ENCODE data around the gene PGAM4.
"Not testable (repeated sequence)": the region's sequence is repeated elsewhere in the genome, so short reads cannot be mapped to it uniquely, and the experiment has no call there.

PGAM4 gene

GRCh38 chrX:77925764-77926163, 43.7 kb downstream of the PGAM4 start:
- DNase-seq: no peak

- DNase-seq: no peak
Observed at GRCh38 chrX:77924320-77924859, 45.0 kb downstream of the PGAM4 start.

GRCh38 chrX:77922787-77923186, 46.7 kb downstream of the PGAM4 start:
- DNase-seq: no peak

GRCh38 chrX:77919370-77919769, 50.1 kb downstream of the PGAM4 start:
- not testable (repeated sequence) for DNase-seq

- DNase-seq: no peak
Observed at GRCh38 chrX:77918568-77918967, 50.9 kb downstream of the PGAM4 start.

Data from amygdala (tissue), 56 donors.